GM12878 (cell line): ENCODE results near the gene SLC20A1. TPM values are rescaled to one million over a fixed set of nuclear protein-coding genes. Genes with fewer than 3 reads are reported as not detected.

ENCODE experiments used
- ATF7 ChIP-seq: fragments of 450-650 bp; IDR thresholded peaks from 2 replicates; pipeline ENCODE4 v1.6.1; 2016; ENCODE audit warnings: low read depth, mild to moderate bottlenecking
- BCL11A ChIP-seq: IDR thresholded peaks from 2 replicates; pipeline ENCODE4 v1.6.1; 2011; ENCODE audit warnings: low read depth, low read length
- BHLHE40 ChIP-seq, 2 experiments: fragments of 450-650 bp in 1 of 2; IDR thresholded peaks; 2 replicates each; pipeline ENCODE4 v1.6.1; 2011 to 2017; ENCODE audit warnings: low read depth in 2 of 2, borderline replicate concordance in 1 of 2, improper control_type of control experiment in 1 of 2, low read length in 1 of 2, mild to moderate bottlenecking in 1 of 2
- BRCA1 ChIP-seq: IDR thresholded peaks from 2 replicates; pipeline ENCODE4 v1.6.1; 2011; ENCODE audit warnings: low read depth, low read length, improper control_type of control experiment
- CREM ChIP-seq: IDR thresholded peaks from 2 replicates; pipeline ENCODE4 v1.6.1; 2014; ENCODE audit warnings: antibody characterized with exemption, low read depth
- HDGF ChIP-seq: fragments of 450-650 bp; IDR thresholded peaks from 2 replicates; pipeline ENCODE4 v1.6.1; 2016; ENCODE audit warnings: antibody characterized with exemption
- IKZF2 ChIP-seq, 2 experiments: fragments of 450-650 bp; IDR thresholded peaks; 2 replicates each; pipeline ENCODE4 v1.6.1; 2017; ENCODE audit warnings: mild to moderate bottlenecking in 2 of 2, moderate library complexity in 2 of 2
- KDM1A ChIP-seq: fragments of 200-600 bp; sonication (generic); IDR thresholded peaks from 2 replicates; pipeline ENCODE4 v1.6.1; 2016; ENCODE audit warnings: borderline replicate concordance
- MEF2A ChIP-seq: IDR thresholded peaks from 2 replicates; pipeline ENCODE4 v1.6.1; 2011; ENCODE audit warnings: low read depth, mild to moderate bottlenecking, low read length, moderate library complexity; ENCODE audit not compliant: insufficient read depth
- MEF2B ChIP-seq: fragments of 450-650 bp; IDR thresholded peaks from 2 replicates; pipeline ENCODE4 v1.6.1; 2018; ENCODE audit warnings: mild to moderate bottlenecking, moderate library complexity; ENCODE audit not compliant: partially characterized antibody, poor library complexity, severe bottlenecking
- MTA2 ChIP-seq: fragments of 450-650 bp; IDR thresholded peaks from 2 replicates; pipeline ENCODE4 v1.6.1; 2016; ENCODE audit warnings: low read depth, mild to moderate bottlenecking, moderate library complexity
- MXI1 ChIP-seq: fragments of 150-350 bp; IDR thresholded peaks from 2 replicates; pipeline ENCODE4 v1.6.1; 2011; ENCODE audit warnings: low read depth, mild to moderate bottlenecking, inconsistent platforms, low read length, improper control_type of control experiment
- NBN ChIP-seq: fragments of 450-650 bp; IDR thresholded peaks from 2 replicates; pipeline ENCODE4 v1.6.1; 2016
- NFIC ChIP-seq: IDR thresholded peaks from 2 replicates; pipeline ENCODE4 v1.6.1; 2012; ENCODE audit warnings: low read depth, mild to moderate bottlenecking, inconsistent platforms, low read length, moderate library complexity
- NFYA ChIP-seq: IDR thresholded peaks from 2 replicates; pipeline ENCODE4 v1.6.1; 2011; ENCODE audit warnings: low read depth, mild to moderate bottlenecking, low read length, improper control_type of control experiment, borderline replicate concordance
- PAX5 ChIP-seq: IDR thresholded peaks from 2 replicates; pipeline ENCODE4 v1.6.1; 2011; ENCODE audit warnings: low read depth, low read length, borderline replicate concordance
- RUNX3 ChIP-seq: IDR thresholded peaks from 2 replicates; pipeline ENCODE4 v1.6.1; 2012; ENCODE audit warnings: low read length, inconsistent platforms
- SMARCA5 ChIP-seq: fragments of 450-650 bp; IDR thresholded peaks from 2 replicates; pipeline ENCODE4 v1.6.1; 2017; ENCODE audit warnings: mild to moderate bottlenecking
- TCF12 ChIP-seq: IDR thresholded peaks from 2 replicates; pipeline ENCODE4 v1.6.1; 2011; ENCODE audit warnings: low read depth, mild to moderate bottlenecking, low read length
- polyA plus RNA-seq, 11 experiments: library from polyadenylated mRNA; depleted of rRNA in 4 of 11; unstranded in 6 of 11; stranded (reverse) in 5 of 11; fragments of >200 nt; fragmentation: Nextera tagmentation in 4 of 11; fragmentation: Illumina TruSeq in 1 of 11; extraction: Ambion mirVana in 4 of 11; extraction: Trizol in 1 of 11; gene quantifications; 1 replicate in 1 of 11; 2 replicates in 10 of 11; pipeline versions ENCODE4 v1.2.1 to v1.2.3, GENCODE V29; 2011 to 2016; ENCODE audit warnings: inconsistent platforms in 2 of 11, missing spikeins in 2 of 11, low read depth in 1 of 11
- total RNA-seq, 4 experiments: library from RNA; depleted of rRNA in 3 of 4; stranded (reverse); fragments of >200 nt in 3 of 4; fragmentation: Illumina TruSeq in 1 of 4; extraction: Trizol in 1 of 4; gene quantifications; 2 replicates each; pipeline versions ENCODE4 v1.2.1 to v1.2.3, GENCODE V29; 2013 to 2021
- TF ChIP-seq, protein P1 (sequence below): fragments of 450-650 bp; IDR thresholded peaks from 2 replicates; pipeline ENCODE4 v1.6.1; 2017; ENCODE audit warnings: borderline replicate concordance
- TF ChIP-seq, protein P2 (sequence below): fragments of 450-650 bp; IDR thresholded peaks from 2 replicates; pipeline ENCODE4 v1.6.1; 2017; ENCODE audit warnings: low read depth, mild to moderate bottlenecking, moderate library complexity
- TF ChIP-seq, protein P3 (sequence below): fragments of 450-650 bp; IDR thresholded peaks from 2 replicates; pipeline ENCODE4 v1.6.1; 2017; ENCODE audit warnings: mild to moderate bottlenecking, moderate library complexity

SLC20A1 gene
- total and polyA plus RNA-seq, 10 of the 15 experiments (the other 5 are each of a cell fraction or from before 2014, with no cell fraction given): 21.2 to 59.1 (median 43.2) TPM

DNA sequence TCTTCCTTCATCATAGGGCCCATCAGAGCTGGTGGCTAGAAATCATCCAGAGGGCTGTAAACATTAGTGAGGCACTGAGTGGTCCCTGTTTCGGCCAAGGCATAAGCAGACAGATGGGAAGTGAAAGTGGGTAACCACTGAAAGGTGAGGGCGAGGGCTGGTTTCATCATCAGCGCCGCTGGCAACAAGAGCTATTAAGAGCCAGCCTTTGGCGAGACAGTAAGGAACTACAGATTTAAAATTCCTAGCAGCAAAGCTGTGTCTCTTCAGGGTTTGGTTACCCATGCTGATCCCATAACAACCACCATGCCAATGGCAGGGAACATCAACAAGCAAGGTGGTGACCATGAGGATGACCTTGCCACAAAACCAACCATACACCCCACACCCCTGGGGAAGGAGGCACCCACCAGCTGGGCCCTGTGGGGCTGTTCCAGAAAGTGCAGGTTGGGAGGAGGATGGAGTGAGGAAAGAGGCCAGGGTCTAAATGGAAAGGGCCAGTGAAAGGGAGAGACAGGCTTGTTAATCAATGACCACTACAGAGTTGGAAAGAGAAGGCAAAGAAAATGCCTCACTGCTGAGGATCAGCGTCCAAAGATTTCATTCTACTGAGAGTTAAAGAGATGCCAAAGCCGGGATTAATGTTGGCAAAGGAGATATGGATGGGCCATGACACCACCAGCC, 9.0 kb upstream of the SLC20A1 start (continued):
- TF ChIP-seq, protein P1, sequence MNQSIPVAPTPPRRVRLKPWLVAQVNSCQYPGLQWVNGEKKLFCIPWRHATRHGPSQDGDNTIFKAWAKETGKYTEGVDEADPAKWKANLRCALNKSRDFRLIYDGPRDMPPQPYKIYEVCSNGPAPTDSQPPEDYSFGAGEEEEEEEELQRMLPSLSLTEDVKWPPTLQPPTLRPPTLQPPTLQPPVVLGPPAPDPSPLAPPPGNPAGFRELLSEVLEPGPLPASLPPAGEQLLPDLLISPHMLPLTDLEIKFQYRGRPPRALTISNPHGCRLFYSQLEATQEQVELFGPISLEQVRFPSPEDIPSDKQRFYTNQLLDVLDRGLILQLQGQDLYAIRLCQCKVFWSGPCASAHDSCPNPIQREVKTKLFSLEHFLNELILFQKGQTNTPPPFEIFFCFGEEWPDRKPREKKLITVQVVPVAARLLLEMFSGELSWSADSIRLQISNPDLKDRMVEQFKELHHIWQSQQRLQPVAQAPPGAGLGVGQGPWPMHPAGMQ: no peak
- TF ChIP-seq BHLHE40 (IDR thresholded peaks at IDR 0.05; ENCODE audit: borderline replicate concordance in 1 of 2, low read depth in 2 of 2, low read length in 1 of 2) (peak; percentile 54 to 67; a peak in 2 of 4 replicates), RUNX3 (peak; percentile 90), KDM1A (no peak), SMARCA5 (no peak), ATF7 (peak; percentile 60), BCL11A (peak; percentile 68; the same call in 1 of the 2 replicates), MTA2 (peak; percentile 75), MXI1 (0 out of 2 replicates have a peak, but pooled peaks have one; percentile 37), BRCA1 (no peak), MEF2B (peak; percentile 14), NBN (peak; percentile 64; the same call in 1 of the 2 replicates), HDGF (no peak), PAX5 (peak; percentile 72; the same call in 1 of the 2 replicates), CREM (peak; percentile 30; the same call in 1 of the 2 replicates), IKZF2 (IDR thresholded peaks at IDR 0.05) (peak; percentile 85; a peak in 3 of 4 replicates), NFIC (peak; percentile 24; the same call in 1 of the 2 replicates), TCF12 (peak; percentile 51; the same call in 1 of the 2 replicates), NFYA (no peak), MEF2A (peak; percentile 35; the same call in 1 of the 2 replicates)
- TF ChIP-seq, protein P2, sequence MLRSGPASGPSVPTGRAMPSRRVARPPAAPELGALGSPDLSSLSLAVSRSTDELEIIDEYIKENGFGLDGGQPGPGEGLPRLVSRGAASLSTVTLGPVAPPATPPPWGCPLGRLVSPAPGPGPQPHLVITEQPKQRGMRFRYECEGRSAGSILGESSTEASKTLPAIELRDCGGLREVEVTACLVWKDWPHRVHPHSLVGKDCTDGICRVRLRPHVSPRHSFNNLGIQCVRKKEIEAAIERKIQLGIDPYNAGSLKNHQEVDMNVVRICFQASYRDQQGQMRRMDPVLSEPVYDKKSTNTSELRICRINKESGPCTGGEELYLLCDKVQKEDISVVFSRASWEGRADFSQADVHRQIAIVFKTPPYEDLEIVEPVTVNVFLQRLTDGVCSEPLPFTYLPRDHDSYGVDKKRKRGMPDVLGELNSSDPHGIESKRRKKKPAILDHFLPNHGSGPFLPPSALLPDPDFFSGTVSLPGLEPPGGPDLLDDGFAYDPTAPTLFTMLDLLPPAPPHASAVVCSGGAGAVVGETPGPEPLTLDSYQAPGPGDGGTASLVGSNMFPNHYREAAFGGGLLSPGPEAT: 0 out of 2 replicates have a peak, but pooled peaks have one; percentile 45
- TF ChIP-seq, protein P3, sequence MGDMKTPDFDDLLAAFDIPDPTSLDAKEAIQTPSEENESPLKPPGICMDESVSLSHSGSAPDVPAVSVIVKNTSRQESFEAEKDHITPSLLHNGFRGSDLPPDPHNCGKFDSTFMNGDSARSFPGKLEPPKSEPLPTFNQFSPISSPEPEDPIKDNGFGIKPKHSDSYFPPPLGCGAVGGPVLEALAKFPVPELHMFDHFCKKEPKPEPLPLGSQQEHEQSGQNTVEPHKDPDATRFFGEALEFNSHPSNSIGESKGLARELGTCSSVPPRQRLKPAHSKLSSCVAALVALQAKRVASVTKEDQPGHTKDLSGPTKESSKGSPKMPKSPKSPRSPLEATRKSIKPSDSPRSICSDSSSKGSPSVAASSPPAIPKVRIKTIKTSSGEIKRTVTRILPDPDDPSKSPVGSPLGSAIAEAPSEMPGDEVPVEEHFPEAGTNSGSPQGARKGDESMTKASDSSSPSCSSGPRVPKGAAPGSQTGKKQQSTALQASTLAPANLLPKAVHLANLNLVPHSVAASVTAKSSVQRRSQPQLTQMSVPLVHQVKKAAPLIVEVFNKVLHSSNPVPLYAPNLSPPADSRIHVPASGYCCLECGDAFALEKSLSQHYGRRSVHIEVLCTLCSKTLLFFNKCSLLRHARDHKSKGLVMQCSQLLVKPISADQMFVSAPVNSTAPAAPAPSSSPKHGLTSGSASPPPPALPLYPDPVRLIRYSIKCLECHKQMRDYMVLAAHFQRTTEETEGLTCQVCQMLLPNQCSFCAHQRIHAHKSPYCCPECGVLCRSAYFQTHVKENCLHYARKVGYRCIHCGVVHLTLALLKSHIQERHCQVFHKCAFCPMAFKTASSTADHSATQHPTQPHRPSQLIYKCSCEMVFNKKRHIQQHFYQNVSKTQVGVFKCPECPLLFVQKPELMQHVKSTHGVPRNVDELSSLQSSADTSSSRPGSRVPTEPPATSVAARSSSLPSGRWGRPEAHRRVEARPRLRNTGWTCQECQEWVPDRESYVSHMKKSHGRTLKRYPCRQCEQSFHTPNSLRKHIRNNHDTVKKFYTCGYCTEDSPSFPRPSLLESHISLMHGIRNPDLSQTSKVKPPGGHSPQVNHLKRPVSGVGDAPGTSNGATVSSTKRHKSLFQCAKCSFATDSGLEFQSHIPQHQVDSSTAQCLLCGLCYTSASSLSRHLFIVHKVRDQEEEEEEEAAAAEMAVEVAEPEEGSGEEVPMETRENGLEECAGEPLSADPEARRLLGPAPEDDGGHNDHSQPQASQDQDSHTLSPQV: no peak
